HG03439 (cell line): ENCODE data around the gene WDHD1.
"Not testable (repeated sequence)": the region's sequence is repeated elsewhere in the genome, so short reads cannot be mapped to it uniquely, and the experiment has no call there.

Experiments
- ATAC-seq: cut with Tn5 transposase; IDR thresholded peaks from one replicate; pipeline ENCODE4 v1.9.1; 2021; ENCODE audit warnings: mild to moderate bottlenecking, moderate library complexity; ENCODE audit not compliant: unreplicated experiment

The WDHD1 gene

DNA sequence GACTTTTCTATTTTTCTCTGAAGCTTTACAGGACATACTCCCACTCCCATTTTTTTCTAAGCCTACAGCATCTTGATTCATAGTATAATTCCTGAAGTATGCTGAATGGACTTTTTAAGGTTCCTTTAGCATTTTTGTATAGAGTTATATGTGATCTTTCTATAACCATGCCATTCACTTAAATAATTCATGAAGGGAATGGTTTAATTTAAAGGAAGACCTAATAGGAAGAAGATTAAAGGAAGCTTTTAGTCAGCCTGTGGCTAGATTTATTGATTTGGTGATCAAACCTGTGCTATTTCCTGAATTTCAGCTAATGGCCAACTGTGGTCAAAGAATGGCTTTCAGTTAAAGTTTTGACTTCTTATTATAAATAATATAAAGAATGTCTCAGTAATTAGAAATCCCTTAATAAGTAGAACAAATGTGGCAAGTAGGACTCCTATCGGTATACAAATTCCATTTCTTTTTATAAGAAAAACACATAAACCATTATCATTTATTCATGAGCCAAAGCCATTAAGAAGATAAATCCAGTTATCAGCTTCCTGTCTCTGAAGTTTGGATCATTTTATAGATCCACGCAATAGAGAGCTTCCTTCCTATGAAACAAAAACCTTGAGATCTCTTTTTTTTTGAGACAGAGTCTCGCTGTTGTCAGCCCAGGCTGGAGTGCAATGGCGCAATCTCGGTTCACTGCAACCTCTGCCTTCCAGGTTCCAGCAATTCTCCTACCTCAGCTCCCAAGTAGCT lies 20.6 kb upstream of the WDHD1 start:
- no peak for ATAC-seq

GRCh38 chr14:55045087-55045486 lies 18.2 kb upstream of the WDHD1 start:
- no peak for ATAC-seq

- ATAC-seq, result no peak
These were observed 16.6 kb upstream of the WDHD1 start for GRCh38 chr14:55043528-55043927.

- ATAC-seq, result no peak
These were observed 11.8 kb upstream of the WDHD1 start for GRCh38 chr14:55038708-55039107.

DNA sequence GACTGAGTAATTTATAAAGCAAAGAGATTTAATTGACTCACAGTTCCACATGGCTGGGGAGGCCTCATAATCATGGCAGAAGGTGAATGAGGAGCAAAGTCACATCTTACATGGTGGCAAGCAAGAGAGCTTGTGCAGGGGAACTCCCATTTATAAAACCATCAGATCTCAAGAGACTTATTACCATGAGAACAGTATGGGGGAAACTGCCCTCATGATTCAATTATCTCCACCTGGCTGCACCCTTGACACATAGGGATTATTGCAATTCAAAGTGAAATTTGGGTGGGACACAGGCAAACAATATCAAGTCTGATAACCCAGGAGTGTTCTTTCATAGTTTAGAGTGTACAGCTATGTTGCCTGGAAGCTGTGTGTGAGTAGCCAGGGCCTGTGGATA lies 11.1 kb upstream of the WDHD1 start:
- ATAC-seq, result not testable (repeated sequence)

GRCh38 chr14:55031190-55031589 lies 4.3 kb upstream of the WDHD1 start:
- no peak for ATAC-seq

GRCh38 chr14:55028476-55028875 lies 1.6 kb upstream of the WDHD1 start:
- no peak for ATAC-seq

DNA sequence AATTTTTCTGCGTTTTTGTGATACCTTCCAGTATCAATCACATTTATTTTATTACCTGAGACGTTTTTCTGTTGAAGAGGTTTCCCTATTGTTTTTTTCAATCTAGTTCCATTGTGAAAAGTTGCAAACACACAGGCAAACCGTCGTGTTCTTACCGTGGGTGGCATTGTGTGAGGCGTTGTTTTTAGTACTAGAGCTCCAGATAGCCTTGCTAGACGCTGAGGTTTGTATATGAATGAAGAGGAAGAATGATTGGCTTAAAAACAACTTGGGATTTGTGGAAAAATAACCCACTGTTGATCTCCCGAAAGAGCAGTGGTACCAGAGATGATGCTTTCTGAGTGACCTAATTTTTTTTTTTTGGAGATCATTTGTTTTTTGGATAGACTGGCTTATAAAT lies 1.2 kb upstream of the WDHD1 start:
- ATAC-seq, result no peak

- no peak for ATAC-seq
These were observed 482 bp downstream of the WDHD1 start for GRCh38 chr14:55026441-55026792.

DNA sequence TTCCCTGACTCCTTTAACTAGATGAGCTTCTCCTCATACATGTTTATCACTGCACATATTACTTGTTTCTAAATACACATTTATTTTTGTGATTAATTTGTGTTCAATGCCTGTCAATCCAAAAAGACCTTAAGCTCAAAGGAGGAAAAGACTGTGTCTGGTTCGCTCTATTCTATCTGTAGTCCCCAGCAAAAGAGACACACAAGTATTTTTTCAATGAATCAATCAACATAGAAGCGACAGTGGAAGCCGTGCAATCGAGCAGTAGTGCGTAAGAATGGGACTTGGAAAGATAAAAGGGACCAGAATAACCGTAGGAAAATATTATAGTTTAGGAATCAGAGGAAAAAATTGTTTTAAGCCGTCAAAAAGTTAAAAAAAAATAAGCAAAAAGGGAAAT lies 951 bp downstream of the WDHD1 start:
- ATAC-seq, result no peak

DNA sequence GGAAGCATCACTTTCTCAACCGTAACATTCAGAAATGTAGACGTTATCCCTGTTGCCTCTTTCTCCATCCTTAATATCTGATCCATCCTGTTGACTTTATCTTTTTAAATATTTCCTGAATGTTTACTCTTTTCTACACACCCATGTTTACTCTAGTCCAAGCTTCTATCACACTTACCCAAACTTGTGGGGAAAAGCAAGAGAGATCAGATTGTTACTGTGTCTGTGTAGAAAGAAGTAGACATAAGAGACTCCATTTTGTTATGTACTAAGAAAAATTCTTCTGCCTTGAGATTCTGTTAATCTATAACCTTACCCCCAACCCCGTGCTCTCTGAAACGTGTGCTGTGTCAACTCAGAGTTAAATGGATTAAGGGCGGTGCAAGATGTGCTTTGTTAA lies 2.5 kb downstream of the WDHD1 start:
- not testable (repeated sequence) for ATAC-seq

DNA sequence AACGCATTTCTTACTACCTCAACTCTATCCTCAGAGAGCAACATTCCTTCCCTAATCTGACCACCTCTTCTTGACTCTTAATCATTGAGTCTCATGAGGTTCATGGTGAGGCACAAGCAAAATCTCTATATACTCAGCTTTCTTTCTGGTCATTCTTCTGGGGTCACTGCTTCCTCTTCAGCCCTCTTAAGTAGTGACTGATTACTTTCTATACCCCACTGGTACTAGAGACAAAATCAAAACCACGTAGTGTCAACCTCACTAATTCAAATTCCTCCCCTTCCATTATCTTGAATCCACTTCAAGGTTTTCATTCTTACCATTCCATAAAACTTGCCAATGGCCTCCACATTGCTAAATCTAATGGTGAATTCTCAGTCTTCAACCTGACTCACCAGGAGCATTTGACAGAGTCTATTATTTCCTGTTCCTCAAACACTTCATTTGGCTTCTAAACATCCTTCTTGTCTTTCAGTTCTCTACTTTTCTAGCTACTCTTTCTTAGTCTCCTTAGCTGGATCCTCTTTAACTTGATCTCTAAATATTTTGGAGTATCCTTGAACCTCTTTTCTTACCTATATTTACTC lies 6.8 kb downstream of the WDHD1 start:
- no peak for ATAC-seq

DNA sequence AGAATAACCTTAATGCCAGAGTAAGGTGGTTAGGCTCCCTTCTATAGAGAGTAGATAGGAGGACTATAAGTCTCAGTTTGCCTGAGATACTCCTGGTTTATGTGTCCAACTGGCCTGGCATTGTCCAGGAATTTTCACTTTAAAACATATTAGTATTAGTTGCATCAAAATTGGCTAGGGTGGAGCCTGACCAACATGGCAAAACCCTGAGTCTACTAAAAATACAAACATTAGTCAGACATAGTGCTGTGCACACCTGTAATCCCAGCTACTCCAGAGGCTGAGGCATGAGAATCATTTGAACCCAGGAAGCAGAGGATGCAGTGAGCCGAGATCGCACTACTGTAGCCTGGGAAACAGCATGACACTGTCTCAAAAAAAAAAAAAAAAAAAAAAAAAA lies 11.9 kb downstream of the WDHD1 start:
- no peak for ATAC-seq

- no peak for ATAC-seq
These were observed 21.8 kb downstream of the WDHD1 start for GRCh38 chr14:55005071-55005470.

DNA sequence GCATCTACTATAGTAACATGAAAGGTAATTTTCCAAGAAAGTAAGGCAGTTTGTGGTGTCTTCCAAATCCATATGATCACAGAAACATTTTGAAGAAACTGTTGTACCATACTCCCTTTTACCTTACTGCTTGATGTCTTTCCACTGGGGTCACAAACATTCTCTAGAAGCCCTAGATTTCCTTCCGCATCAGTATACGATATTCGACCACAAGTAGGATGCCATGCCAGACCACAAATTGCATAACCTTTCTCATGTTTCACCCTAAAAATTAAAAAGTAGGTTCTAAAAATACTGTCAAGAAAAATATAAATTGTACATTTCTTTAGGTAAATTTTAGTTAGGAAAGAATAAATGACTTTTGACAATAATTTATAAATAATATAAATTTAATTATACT lies 26.5 kb downstream of the WDHD1 start:
- no peak for ATAC-seq

GRCh38 chr14:54985156-54985555 lies 41.7 kb downstream of the WDHD1 start:
- ATAC-seq, result no peak

- no peak for ATAC-seq
These were observed 45.2 kb downstream of the WDHD1 start for GRCh38 chr14:54981698-54982097.

GRCh38 chr14:54979039-54979438 lies 47.9 kb downstream of the WDHD1 start:
- ATAC-seq, result no peak

- no peak for ATAC-seq
These were observed 50.6 kb downstream of the WDHD1 start for GRCh38 chr14:54976316-54976715.

GRCh38 chr14:54975856-54976255 lies 51.0 kb downstream of the WDHD1 start:
- no peak for ATAC-seq

DNA sequence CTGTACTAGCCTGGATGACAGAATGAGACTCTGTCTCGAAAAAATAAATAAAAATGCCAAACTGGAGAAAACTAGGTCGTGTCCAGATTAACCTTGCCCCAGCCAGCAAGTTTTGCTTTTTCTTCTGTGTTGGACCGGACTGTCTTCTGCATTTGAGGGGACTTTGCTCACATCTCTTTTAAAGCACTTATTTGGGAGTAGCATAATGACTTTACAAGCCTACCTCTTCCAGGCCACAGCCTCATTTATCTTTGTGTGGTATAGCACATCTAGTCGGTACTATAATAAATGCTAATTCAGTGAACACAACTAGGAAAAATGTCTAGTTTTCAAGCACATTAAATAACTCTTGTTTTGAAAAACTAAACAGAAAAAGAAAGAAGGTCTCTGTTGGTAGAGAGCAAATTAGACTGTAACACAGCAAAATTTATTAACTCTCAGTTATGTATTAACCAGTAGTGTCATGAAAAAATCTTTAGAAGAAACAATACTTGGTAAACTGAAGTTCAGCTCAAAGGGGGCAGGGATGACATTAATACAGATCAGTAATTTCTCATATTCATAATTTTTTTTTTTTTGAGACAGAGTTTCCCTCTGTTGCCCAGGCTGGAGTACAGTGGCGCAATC lies 52.0 kb downstream of the WDHD1 start:
- ATAC-seq, result no peak

GRCh38 chr14:54967496-54967895 lies 59.4 kb downstream of the WDHD1 start:
- ATAC-seq, result no peak
